WTC11 (cell line): ENCODE data around the gene SFT2D1. TPM values are rescaled to one million over a fixed set of nuclear protein-coding genes. Genes with fewer than 3 reads are reported as not detected.

Experiments
- ATF6 ChIP-seq: sonication (generic); formaldehyde crosslinking; IDR thresholded peaks from 2 replicates; pipeline ENCODE4 v1.8.1; 2023; ENCODE audit warnings: mild to moderate bottlenecking, missing genetic modification reagents
- CBFB ChIP-seq: sonication (generic); formaldehyde crosslinking; IDR thresholded peaks from 2 replicates; pipeline ENCODE4 v1.8.1; 2022; ENCODE audit warnings: mild to moderate bottlenecking, low read depth, missing genetic modification reagents
- CTCF ChIP-seq: fragments of 200-600 bp; IDR thresholded peaks from 2 replicates; pipeline ENCODE4 v1.8.0; 2022; ENCODE audit warnings: antibody characterized with exemption
- E2F1 ChIP-seq: sonication (generic); formaldehyde crosslinking; IDR thresholded peaks from 2 replicates; pipeline ENCODE4 v1.8.0; 2022; ENCODE audit warnings: mild to moderate bottlenecking, missing genetic modification reagents
- E2F5 ChIP-seq: sonication (generic); formaldehyde crosslinking; IDR thresholded peaks from 2 replicates; pipeline ENCODE4 v1.8.1; 2022; ENCODE audit warnings: mild to moderate bottlenecking, moderate library complexity, missing genetic modification reagents
- FOXK1 ChIP-seq: sonication (generic); formaldehyde crosslinking; IDR thresholded peaks from 2 replicates; pipeline ENCODE4 v1.8.0; 2022; ENCODE audit warnings: mild to moderate bottlenecking, moderate library complexity, missing genetic modification reagents
- IRF2 ChIP-seq: sonication (generic); formaldehyde crosslinking; IDR thresholded peaks from 2 replicates; pipeline ENCODE4 v1.8.0; 2022; ENCODE audit warnings: low read depth, missing genetic modification reagents, borderline replicate concordance
- MXD4 ChIP-seq: fragments of 250-450 bp; sonication (Bioruptor Pico); IDR thresholded peaks from 2 replicates; pipeline ENCODE4 v1.8.0; 2021; ENCODE audit warnings: mild to moderate bottlenecking, moderate library complexity, borderline replicate concordance
- PRDM15 ChIP-seq: sonication (generic); formaldehyde crosslinking; IDR thresholded peaks from 2 replicates; pipeline ENCODE4 v1.8.0; 2022; ENCODE audit warnings: missing genetic modification reagents
- PREB ChIP-seq: sonication (generic); formaldehyde crosslinking; IDR thresholded peaks from 2 replicates; pipeline ENCODE4 v1.8.1; 2022; ENCODE audit warnings: mild to moderate bottlenecking, missing genetic modification reagents, moderate library complexity, borderline replicate concordance
- SMAD3 ChIP-seq: sonication (generic); formaldehyde crosslinking; IDR thresholded peaks from 2 replicates; pipeline ENCODE4 v1.8.0; 2022; ENCODE audit warnings: missing genetic modification reagents, mild to moderate bottlenecking, borderline replicate concordance
- TP53 ChIP-seq: sonication (generic); formaldehyde crosslinking; IDR thresholded peaks from 2 replicates; pipeline ENCODE4 v1.8.1; 2023; ENCODE audit warnings: mild to moderate bottlenecking, missing genetic modification reagents
- ZNF121 ChIP-seq: sonication (generic); formaldehyde crosslinking; IDR thresholded peaks from 2 replicates; pipeline ENCODE4 v1.8.0; 2023; ENCODE audit warnings: missing genetic modification reagents
- ZNF138 ChIP-seq: sonication (generic); formaldehyde crosslinking; conservative IDR thresholded peaks from 2 replicates; pipeline ENCODE4 v1.8.1; 2022; ENCODE audit warnings: mild to moderate bottlenecking, moderate library complexity, missing genetic modification reagents
- ZNF263 ChIP-seq: sonication (generic); formaldehyde crosslinking; IDR thresholded peaks from 2 replicates; pipeline ENCODE4 v1.8.1; 2022; ENCODE audit warnings: low read depth, mild to moderate bottlenecking, moderate library complexity, missing genetic modification reagents
- ZNF423 ChIP-seq: fragments of 250-450 bp; sonication (Bioruptor Pico); IDR thresholded peaks from 2 replicates; pipeline ENCODE4 v2.1.2; 2022; ENCODE audit warnings: mild to moderate bottlenecking, moderate library complexity
- ZNF425 ChIP-seq: fragments of 250-450 bp; sonication (Bioruptor Pico); conservative IDR thresholded peaks from 2 replicates; pipeline ENCODE4 v1.9.0; 2021; ENCODE audit warnings: mild to moderate bottlenecking
- ZNF671 ChIP-seq: fragments of 250-450 bp; sonication (Bioruptor Pico); IDR thresholded peaks from 2 replicates; pipeline ENCODE4 v1.8.0; 2021; ENCODE audit warnings: mild to moderate bottlenecking
- ZSCAN18 ChIP-seq: fragments of 250-450 bp; sonication (Bioruptor Pico); IDR thresholded peaks from 2 replicates; pipeline ENCODE4 v2.1.2; 2022; ENCODE audit warnings: mild to moderate bottlenecking, moderate library complexity
- total RNA-seq: library from RNA; stranded (reverse); gene quantifications from 3 replicates; pipeline ENCODE4 v1.2.3, GENCODE V29; 2021

Gene SFT2D1
- total RNA-seq, 1 experiment from 2014 or later: 53.1 TPM

- TF ChIP-seq PRDM15 (CRISPR knock-in tag) (no peak; the same call in 1 of the 2 replicates), SMAD3 (CRISPR knock-in tag) (peak; percentile 36; the same call in 1 of the 2 replicates), ZNF138 (CRISPR knock-in tag) (no peak), MXD4 (CRISPR knock-in tag) (no peak), FOXK1 (CRISPR knock-in tag) (peak; percentile 76), ZSCAN18 (no peak), ATF6 (CRISPR knock-in tag) (0 out of 2 replicates have a peak, but pooled peaks have one; percentile 38), ZNF425 (CRISPR knock-in tag) (no peak), PREB (CRISPR knock-in tag) (no peak), IRF2 (CRISPR knock-in tag) (no peak), CTCF (no peak), ZNF671 (CRISPR knock-in tag) (no peak), ZNF263 (CRISPR knock-in tag) (no peak), ZNF423 (CRISPR knock-in tag) (no peak), E2F5 (CRISPR knock-in tag) (no peak), TP53 (CRISPR knock-in tag) (no peak), CBFB (peak; percentile 46; the same call in 1 of the 2 replicates), ZNF121 (CRISPR knock-in tag) (peak; percentile 94), E2F1 (no peak)
Measured at GRCh38 chr6:166342349-166343149, at the start of gene SFT2D1 (continued).
